HG03097 (cell line): ENCODE measurements around the gene ZNF467.

Source experiments
- ATAC-seq: cut with Tn5 transposase; IDR thresholded peaks from one replicate; pipeline ENCODE4 v1.9.1; 2021; ENCODE audit not compliant: unreplicated experiment, low FRiP score

The ZNF467 gene

DNA sequence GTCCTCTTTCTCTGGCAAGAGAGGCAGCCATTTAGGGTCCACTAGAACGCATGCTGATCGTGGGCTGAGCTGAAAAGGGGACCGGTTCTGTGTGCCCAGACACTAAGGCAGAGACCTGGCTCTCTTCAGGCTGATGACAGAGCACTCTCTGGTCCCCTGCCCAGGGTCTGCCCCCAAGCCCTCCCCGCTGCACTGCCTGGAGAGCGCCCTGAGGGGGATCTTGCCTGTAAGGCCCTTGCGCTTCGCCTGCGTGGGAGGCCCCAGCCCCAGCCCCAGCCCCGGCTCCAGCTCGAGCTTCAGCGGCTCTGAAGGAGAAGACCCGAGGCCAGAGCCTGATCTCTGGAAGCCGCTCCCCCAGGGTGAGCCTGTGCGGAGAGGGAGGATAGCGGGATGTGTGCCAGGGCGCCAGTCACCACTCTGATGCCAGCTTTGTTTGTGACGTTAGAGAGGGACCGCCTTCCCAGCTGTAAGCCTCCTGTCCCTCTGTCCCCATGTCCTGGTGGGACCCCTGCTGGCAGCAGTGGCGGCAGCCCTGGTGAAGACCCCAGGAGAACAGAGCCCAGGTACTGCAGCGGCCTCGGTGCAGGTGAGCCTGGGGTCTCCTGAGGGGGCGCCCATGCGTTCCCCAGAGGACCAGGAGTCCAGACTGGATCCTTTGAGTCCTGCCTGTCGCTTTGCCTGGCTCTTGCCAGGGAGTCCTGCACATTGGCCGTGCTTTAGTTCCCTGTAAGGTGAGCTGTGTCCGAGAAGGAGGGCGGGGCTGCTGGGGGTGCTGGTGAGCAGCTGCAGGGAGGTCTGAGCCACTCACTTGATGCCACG is 43.2 kb downstream of the ZNF467 start:
- no peak for ATAC-seq

DNA sequence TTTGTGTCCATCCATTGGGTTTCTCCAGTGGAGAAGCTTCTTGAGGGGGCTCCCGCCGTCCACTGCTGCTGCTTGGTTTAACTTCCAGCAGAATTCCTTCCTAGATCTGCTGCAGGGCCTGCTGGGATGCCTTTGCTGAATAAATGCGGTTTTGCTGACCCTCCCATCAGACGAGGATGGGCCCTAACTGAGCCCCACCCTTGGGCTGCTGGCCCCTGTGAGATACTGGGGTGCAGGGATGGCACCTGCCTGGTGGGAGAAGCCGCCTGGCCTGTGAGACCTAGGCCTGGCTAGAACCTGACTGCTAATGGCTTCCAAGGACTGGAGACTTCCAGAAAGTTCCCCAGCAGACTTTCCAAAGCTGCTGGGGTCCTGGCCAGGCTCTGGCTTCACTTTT is 43.8 kb downstream of the ZNF467 start:
- ATAC-seq = no peak

DNA sequence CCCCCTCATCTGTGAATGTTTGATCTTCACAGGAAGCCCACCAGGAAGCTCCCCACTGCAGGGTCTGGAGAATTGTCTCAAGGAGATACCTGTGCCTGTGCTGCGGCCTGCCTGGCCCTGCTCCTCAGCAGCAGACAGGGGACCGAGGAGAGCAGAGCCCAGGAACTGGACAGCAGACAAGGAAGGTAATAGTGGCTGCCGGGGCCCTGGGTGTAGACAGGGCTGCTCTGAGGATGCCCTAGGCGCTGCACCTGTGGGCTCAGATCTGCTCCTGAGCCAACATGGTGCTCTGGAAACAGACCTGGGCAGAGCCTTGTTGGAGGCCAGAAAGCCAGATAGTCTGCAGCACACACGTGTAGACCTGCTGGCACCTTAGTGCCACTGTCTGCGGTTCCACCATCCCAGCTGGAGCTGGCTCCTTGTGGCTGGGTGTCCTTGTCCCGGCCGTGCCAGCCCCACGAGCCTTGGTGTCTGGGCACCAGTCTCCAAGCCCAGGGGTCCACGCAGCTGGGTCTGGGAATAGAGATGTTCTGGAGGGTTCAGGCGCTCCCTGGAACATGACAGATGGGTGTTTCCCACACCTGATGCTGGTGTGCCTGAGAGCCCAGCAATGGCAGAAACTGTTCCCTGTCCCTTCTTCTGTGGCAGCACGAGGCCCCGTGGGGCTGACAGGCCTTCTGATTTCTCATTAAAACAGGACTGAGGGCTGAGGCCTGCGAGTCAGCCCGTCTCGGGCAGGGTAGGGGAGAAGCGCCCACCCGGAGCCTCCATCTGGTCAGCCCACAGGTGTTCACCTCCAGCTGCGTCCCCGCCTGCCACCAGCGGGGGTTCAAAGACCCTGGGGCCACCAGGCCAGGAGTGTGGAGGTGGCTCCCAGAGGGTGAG is 44.7 kb downstream of the ZNF467 start:
- no peak for ATAC-seq

DNA sequence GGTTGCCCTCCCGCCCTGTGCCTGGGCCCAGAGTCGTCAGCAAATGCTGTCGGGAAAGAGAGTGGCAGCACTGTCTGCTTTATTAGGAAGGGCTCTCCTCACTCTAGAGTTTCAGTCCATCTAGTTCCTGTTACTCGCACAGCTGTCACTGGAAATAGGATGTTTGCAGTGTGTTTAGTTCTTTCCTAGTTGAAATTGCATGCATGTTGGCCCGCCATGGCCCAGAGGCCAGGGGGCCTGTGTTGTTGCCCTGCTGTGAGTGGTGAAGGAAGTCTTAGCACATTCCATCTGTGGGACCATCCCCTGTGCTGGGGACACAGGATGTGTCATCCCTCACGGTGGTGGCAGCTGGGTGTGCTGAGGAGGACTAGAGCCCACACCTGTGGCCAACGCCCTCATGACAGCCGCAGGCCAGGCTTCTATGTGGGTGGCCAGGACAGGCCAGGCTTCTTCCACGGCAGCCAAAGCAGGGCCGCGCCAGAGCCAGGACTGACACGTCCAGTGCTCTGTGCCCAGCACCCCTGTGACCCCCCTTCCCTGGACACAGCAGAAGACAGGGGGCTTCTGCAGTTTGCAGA is 45.4 kb downstream of the ZNF467 start:
- ATAC-seq = no peak

DNA sequence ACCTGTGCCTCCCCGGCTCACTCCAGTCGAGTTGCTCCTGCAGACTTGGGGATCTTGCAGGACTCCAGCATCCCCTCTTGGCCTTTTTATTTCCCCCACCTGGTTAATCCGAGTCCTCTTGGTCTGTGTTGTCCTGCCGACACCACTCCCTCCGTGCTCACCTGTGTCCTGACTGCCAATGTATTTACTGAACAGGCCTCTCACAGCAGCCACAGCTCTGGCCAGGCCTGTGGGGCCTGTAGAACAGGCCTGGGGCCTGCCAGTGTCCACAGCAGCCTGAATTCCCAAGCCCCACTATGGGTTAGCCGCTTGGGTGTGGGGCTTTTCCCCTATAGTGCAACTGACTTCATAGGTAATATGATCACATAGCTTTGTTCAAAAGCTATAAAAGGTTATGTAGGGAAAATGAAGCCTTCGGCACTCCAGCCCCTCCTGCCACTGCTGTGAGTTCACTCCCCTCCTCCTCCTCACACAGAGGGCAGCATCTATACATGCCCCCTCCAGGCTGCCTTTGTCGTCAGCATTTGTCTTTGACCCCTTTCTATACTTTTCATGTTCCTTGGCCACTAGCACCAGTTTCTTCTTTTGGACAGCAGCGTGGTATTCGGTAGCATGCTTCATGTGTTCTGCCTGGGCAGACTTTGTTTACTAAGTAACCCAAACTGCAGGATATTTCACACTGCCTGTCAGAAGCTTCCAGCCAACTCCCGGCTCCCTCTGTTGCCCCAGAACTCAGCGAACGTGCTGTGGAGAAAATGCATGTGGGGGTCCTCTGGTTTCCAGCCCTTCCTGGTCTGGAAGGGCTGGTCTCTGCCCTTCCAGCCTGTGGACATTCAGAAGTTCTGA is 46.1 kb downstream of the ZNF467 start:
- ATAC-seq = no peak

DNA sequence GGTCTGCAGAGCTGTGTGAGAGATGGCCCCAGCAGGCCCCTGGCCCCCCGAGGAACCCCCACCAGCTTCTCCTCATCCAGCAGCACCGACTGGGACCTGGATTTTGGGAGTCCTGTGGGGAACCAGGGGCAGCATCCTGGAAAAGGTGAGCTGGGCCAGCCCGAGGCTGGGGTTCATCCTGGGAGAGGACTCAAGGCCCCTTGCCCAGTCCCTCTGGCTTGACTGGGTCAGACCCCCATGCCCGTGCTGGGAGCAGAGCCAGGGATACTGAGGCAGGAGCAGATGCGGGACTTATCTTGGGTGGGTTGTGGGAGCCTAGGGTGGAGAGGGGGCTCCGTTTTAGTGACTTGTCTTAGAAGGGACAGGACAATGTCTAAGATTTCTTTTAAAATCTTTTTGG is 47.5 kb downstream of the ZNF467 start:
- ATAC-seq = no peak

DNA sequence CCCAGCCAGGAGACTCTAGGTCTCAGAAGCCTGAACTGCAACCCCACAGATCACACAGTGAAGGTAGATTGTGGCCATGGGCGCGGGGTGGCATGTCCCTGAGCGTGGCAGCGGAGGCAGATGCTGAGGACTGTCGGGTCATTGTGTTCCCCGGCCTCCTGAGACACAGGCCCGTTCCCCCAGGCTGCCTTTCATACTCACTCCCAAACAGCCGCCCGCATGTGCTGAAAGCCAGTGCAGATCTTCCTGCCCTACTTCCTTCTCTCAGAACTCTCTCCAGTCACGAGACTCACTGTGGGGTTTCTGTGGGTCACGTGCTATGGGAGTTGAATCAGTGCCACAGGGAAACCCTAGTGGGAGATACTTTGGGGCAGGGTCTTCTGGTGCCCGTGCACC is 48.0 kb downstream of the ZNF467 start:
- no peak for ATAC-seq

DNA sequence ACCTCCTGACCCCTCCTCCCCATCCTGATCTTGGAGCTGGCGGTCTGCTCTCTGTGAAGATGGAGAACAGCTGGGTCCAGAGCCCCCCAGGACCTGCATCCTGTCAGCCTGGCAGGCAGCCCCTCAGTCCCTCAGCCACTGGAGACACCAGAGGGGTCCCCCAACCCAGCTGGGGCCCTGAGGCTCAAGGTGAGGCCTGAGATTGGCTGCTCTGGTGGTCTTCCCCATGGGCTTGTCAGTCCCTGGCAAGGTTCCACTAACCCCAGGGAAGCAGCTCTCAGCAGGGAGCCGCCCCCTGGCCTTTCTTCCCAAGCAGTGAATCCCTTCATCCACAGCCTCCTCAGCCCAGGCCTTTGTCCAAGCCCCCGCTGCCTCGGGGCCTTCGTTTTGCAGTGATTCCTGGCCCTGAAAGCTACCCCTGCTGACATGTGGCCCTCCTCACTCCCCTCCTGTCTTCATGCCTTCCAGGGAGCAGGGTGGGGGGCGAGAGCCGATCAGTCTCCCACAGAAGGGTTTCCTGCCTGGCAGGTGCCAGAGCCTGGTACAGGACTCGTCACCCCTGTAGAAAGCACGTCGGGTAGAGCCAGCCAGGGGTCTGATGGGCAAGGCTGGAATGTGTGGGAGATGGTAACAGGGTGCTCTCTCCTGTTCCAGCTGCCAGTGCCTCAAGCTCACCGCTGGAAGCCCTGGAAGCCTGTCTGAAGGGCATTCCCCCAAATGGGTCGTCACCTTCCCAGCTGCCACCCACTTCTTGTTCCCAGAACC is 48.5 kb downstream of the ZNF467 start:
- ATAC-seq = no peak

DNA sequence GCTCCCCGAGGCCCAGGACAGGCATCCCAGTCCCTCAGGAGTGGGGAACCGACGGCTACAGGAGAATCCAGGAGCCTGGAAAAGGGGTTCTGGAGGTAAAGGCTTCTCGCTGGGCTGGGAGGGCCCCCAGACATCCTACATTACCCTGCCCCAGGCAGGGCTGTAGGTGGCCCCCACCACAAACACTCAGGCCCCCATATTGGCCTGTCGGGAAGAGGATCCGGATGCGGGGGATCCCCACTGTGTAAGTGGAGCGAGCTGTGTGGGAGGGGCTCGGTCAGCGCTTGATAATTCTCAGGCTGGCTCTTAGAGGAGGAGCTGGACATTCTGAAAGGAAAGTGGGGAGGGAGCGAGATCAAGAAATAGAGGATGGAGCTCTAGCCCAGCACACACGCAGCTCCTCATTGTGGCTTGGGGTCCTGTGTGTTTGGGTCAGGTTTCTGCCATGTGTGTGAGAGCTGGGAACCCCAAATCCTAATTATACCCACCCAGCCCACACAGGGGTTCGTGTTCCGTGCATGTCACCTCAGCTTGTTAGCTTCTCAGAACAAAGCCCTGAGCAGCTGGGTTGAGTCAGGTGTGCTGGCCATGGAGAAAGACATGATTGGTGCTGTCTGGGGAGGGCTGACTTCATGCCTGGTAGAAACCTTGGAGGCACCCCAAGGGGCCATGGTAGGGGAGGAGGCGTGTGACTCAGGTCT is 49.4 kb downstream of the ZNF467 start:
- ATAC-seq = no peak

DNA sequence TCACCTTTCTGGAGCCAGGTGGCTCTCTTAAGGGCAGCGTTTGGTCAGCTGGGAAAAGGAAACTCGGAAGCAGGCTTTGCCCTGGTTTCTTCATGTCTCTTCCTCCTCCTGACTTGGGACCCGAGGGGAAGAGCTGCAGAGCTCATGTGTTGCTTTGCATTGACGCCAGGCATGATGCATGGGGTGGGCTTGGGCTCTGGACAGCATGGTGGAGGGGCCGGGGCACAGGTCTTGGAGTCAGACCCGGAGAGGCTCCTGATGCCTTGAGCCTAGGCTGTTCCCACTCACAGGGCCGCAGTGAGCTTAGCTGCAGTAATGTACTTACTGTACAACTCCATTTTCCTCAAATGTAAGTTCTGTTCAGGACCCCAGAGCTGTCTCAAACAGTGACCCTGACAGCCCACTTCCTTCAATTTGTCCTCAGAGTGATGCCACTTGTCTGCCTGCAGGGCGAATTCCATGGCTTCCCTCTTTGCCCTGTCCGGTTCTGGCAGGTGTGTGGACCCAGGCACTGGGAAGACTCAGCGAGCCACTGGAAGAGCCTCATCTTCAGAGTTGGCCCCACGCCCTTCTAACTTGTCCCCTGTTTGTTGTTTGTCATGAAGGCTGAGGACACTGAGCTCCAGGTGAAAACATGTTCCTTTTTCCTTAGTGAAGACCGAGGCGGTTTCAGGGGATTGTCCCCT is 50.2 kb downstream of the ZNF467 start:
- no peak for ATAC-seq

DNA sequence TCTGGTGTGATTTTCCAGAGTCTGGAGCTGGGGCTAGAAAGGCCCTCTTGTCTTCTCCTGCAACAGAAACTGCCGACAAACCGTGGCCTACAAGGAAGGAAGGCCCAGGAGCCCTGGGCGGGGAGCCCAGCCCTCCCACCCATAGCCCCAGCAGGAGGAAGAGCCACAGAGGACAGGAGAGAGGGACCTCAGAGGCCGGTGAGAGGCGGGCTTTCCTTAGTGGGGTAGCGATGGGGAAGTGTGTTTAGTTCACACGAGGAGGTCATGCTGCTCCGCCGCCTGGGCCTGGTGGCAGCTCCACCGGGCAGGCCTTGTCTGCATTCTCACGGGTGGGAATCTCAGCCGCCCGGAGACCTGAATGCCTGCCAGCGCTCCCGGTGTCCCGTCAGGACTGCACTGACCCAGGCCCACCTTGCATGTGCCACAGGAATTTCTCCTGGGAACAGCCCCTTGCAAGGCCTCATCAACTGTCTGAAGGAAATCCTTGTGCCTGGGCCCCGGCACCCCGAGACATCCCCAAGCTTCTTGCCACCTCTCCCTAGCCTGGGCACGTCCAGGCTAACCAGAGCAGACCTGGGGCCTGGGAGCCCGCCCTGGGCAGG is 50.9 kb downstream of the ZNF467 start:
- ATAC-seq = no peak

DNA sequence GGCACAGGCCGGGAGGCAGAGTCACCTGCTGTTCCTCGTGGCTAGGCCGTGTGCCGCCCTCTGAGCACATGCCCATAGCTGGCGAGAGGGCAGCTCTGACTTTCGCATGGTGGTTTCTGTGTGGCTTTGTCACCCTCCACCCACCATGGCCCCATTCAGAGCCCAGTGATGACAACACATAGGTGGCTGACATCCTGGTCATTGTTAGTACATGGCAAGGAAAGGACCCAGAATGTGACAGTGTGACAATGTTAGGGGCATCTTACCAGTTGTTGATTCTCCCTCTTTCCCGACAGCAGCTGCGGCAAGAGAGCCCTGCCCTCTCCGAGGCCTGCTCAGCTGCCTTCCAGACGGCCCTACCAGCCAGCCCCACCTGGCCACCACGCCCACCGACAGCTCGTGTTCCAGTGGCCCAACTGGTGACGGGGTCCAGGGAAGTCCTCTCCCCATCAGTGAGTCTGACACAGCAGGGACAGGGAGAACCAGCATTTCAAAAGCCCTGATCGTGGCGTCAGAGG is 52.2 kb downstream of the ZNF467 start:
- no peak for ATAC-seq

DNA sequence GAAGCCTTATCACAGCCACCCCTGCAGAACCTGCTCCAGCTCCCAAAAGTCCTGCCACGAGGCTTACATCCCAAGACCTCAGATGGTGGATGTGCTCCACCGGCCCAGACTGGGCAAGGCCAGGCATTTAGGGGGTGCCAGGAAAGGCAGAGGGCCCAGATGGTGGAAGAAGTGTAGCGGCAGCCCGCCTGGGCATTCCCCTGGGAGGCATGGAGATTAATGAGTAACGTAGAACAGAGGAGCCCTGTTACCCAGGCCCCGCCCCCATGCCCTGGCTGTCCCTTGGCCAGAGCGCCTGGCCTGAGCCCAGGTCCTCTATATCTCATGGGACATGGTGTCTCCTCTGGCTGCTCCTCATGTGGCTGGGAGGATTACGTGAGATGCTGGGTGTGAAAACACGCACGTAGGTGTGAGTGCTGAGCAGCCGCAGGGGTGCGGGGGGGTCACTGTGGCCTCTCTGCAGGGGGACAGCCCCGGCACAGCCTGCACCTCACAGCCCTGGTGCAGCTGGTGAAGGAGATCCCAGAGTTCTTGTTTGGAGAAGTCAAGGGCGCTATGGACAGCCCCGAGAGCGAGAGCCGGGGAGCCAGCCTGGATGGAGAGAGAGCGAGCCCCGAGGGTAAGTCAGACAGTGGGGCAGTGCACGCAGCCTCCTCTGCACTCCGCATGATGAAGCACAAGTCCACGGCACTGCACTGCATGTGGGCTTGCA is 52.9 kb downstream of the ZNF467 start:
- ATAC-seq = no peak

DNA sequence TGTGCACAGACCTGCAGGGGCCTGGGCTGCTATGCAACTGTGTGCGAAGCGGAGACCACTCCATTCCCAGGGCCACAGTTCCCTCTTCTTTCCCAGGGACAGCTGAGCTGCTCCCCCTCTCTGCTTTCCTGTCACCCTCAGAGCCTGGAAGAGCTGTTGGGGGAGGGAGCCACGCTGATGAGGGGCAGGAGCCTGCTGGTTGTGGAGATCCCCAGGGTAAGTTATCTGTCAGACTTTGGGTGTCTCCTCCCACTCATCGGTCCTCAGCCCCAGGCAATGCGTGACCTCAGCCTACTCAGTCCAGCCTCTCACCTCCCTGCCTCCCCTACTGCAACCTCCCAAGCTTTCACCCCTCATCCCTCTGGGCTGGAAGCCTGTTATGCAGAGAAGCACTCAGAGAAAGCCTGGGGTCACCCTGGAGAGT is 53.5 kb downstream of the ZNF467 start:
- no peak for ATAC-seq

DNA sequence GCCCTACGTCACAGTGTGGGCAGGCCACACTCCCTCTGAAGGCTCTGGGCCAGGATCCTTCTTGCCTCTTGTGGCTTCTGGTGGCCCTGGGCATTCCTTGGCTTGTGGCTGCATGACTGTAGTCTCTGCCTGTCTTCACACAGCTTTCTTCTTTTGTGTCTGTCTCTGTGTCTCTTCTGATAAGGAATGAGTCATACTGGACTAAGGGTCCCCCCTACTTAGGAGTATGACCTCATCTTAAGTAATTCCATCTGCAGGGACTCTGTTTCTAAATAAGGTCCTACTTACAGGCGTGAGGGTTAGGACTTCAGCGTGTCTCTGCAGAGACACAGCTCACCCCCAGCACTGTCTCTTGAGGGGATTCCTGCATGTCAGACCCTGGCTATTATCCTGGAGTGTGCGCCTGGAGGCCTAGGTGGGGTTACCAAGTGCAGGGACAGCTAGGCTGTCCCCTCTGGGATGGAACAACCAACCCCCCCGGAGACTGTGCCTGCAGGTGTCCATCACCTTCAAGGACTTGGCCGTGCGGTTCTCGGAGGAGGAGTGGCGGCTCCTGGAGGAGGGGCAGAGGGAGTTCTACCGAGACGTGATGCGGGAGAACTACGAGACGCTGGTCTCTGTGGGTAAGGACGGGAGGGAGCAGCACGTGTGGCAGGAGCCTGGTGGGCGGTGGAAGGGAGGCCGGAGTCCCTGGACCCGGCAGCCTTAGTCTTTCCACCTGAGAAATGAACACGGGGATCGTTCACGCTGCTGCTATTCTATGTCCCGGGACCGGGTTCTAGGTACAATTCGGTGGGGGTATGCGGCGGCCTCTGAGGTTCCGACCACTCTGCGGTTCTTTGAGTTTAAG is 54.1 kb downstream of the ZNF467 start:
- no peak for ATAC-seq

DNA sequence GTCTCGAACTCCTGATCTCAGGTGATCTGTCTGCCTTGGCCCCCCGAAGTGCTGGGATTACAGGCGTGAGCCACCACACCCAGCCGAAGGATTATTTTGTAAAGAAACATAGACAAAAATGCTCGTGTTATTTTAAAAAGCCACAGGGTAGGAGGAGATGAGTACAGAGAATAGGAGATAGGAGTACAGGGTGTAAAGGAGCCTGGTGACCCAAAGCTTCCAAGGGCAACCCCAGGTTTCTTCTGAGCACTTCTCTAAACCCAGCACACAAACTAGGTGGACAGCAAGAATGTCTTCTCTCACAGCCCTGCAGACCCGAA is 54.7 kb downstream of the ZNF467 start:
- ATAC-seq = no peak

DNA sequence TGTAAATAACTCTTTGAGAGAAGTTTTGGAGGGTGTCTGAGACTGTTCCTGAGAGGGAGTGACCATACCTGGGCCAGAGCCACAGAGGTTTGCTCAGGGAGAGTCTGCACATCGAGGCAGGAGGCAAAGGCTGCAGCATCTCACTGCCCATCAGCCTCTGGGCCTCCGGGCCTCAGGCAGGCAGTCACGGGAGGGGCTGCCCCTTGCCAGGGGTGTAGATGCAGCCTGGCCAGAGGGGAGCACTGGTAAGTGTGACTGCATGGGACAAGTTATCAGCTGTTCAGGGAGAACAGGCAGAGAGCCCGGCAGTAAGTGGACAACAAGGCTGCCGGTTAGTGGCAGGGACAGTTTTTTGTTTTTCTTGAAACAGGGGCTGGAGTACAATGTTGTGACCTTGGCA is 55.9 kb downstream of the ZNF467 start:
- ATAC-seq = no peak
